DND-41 (cell line): Measurements from ENCODE around the gene ATXN1.

Experiments used
- ATAC-seq: fragments of 200-7000 bp; cut with Tn5 transposase; 3 replicates; pipeline ENCODE4 v1.9.1; 2021; ENCODE audit warnings: low read depth; ENCODE audit not compliant: insufficient read depth
- DNase-seq: peaks from one replicate; pipeline ENCODE4 v3.0.0-alpha.2; 2020
- H2AFZ ChIP-seq: 2 replicates; pipeline ENCODE4 v1.6.0; 2012; ENCODE audit warnings: low read depth, low read length
- H3K27ac ChIP-seq: 2 replicates; pipeline ENCODE4 v1.5.1; 2012; ENCODE audit warnings: low read length, inconsistent platforms
- H3K27me3 ChIP-seq: fragments of 200-600 bp; sonication (generic); 2 replicates; pipeline ENCODE4 v1.6.0; 2012; ENCODE audit warnings: low read length, mild to moderate bottlenecking, inconsistent platforms; ENCODE audit not compliant: insufficient read depth, poor library complexity
- H3K36me3 ChIP-seq: 2 replicates; pipeline ENCODE4 v1.5.1; 2012; ENCODE audit warnings: low read length, inconsistent platforms; ENCODE audit not compliant: insufficient read depth
- H3K4me1 ChIP-seq: 2 replicates; pipeline ENCODE4 v1.5.1; 2012; ENCODE audit warnings: mild to moderate bottlenecking, low read length; ENCODE audit not compliant: insufficient read depth
- H3K4me2 ChIP-seq: 2 replicates; pipeline ENCODE4 v1.6.0; 2012; ENCODE audit warnings: mild to moderate bottlenecking, moderate library complexity, low read length, inconsistent platforms; ENCODE audit not compliant: insufficient read depth
- H3K4me3 ChIP-seq, 2 experiments: fragments of 200-600 bp in 1 of 2; shearing (Covaris generic) in 1 of 2; 2 replicates each; pipeline ENCODE4 v1.5.1; 2012 to 2016; ENCODE audit warnings: inconsistent platforms in 2 of 2, low read length in 2 of 2, mild to moderate bottlenecking in 2 of 2, low read depth in 1 of 2, moderate library complexity in 1 of 2
- H3K79me2 ChIP-seq: 2 replicates; pipeline ENCODE4 v1.6.0; 2012; ENCODE audit warnings: low read length, inconsistent platforms; ENCODE audit not compliant: insufficient read depth
- H3K9ac ChIP-seq: 2 replicates; pipeline ENCODE4 v1.6.0; 2012; ENCODE audit warnings: low read depth, mild to moderate bottlenecking, inconsistent platforms, low read length, moderate library complexity
- H3K9me3 ChIP-seq: 2 replicates; pipeline ENCODE4 v1.5.1; 2012; ENCODE audit warnings: low read length, moderate library complexity, mild to moderate bottlenecking, inconsistent platforms; ENCODE audit not compliant: insufficient read depth, severe bottlenecking
- H4K20me1 ChIP-seq: 2 replicates; pipeline ENCODE4 v1.6.0; 2012; ENCODE audit warnings: low read length; ENCODE audit not compliant: insufficient read depth
- CTCF ChIP-seq: IDR thresholded peaks from 2 replicates; pipeline ENCODE4 v1.5.1; 2012; ENCODE audit warnings: borderline replicate concordance, low read length, moderate library complexity, mild to moderate bottlenecking; ENCODE audit not compliant: poor library complexity, severe bottlenecking; ENCODE audit errors: extremely low read depth
- EZH2 ChIP-seq: IDR thresholded peaks from 3 replicates; pipeline ENCODE4 v1.6.1; 2012; ENCODE audit warnings: borderline replicate concordance, low read depth, mild to moderate bottlenecking, moderate library complexity, low read length, inconsistent platforms; ENCODE audit not compliant: severe bottlenecking

The ATXN1 gene

DNA sequence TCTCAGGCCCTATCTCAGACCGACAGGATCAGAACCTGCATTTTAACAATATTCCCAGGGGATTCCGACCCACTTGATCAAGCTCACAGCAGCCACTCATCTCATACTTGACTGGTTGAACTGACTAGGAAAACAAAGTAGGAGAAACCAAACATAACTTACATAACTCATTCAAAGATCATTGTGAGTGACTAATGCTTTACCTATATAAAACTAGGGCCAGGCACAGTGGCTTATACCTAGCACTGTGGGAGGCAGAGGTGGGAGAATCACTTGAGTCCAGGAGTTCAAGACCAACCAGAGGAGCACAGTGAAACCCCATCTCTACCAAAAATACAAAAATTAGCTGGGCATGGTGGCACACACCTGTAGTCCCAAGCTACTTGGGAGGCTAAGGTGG is 251.0 kb downstream of the ATXN1 start:
- Histone ChIP-seq H3K9me3 (no peaks in the 10 kb centered on the region), H3K4me2 (no peak overlapping the region), H3K27ac (no peak overlapping the region), H3K36me3 (no peaks in the 10 kb centered on the region), H3K27me3 (no peaks in the 10 kb centered on the region), H3K79me2 (no peaks in the 10 kb centered on the region), H3K4me3 (no peak overlapping the region), H3K4me1 (peaks cover 10% of the 10 kb centered on the region; the same call in 1 of the 2 replicates), H3K9ac (no peak overlapping the region), H4K20me1 (no peaks in the 10 kb centered on the region), H2AFZ (no peak overlapping the region)
- no peak for TF ChIP-seq EZH2
- TF ChIP-seq CTCF = no peak
- DNase-seq (no peak), ATAC-seq (no peak)

GRCh38 chr6:16508959-16509358 is 252.3 kb downstream of the ATXN1 start:
- no peak for DNase-seq
- Histone ChIP-seq H3K79me2 (no peaks in the 10 kb centered on the region), H3K36me3 (no peaks in the 10 kb centered on the region), H3K4me1 (peaks cover 22% of the 10 kb centered on the region), H3K4me2 (no peak overlapping the region), H3K4me3 (no peak overlapping the region), H3K27ac (no peak overlapping the region), H3K27me3 (no peaks in the 10 kb centered on the region), H2AFZ (no peak overlapping the region), H3K9me3 (no peaks in the 10 kb centered on the region), H3K9ac (no peak overlapping the region), H4K20me1 (no peaks in the 10 kb centered on the region)
- no peak for TF ChIP-seq CTCF
- no peak for TF ChIP-seq EZH2
- no peak for ATAC-seq

DNA sequence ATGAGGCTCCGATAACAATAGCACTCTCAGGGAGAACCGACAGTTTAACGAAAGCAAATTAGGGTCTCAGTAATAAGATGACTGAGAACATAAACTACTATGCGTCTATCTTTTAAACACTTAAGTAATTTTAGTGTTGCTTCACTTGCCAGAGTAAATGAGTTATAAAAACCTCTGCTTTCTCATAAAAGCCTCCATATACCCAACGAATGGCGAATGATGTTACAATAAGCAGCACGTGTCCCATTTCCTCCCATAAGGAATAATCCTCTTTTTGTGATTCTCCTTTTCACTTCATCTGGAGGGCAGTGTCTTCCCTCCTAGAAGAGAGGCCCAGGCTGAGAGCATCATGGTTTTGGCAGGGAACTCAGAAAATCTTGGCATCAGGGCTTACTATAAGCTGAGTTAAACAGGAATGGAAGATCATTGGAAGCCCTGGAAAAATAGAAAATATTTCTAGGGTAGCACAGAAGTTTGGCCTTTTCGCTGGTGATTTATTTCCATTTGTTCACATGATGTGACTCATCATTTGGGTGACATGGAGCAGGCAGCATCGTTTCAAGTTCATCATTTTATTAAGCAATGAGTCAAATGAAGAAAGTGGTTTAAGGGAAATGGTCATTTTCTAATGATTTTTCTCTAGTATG is 255.4 kb downstream of the ATXN1 start:
- no peaks in the 10 kb centered on the region for H3K36me3 ChIP-seq
- no peak overlapping the region for H3K27ac ChIP-seq
- no peaks in the 10 kb centered on the region for H4K20me1 ChIP-seq
- ATAC-seq (no peak), DNase-seq (no peak)
- peaks cover 22% of the 10 kb centered on the region for H3K4me1 ChIP-seq
- H3K9me3 ChIP-seq = no peaks in the 10 kb centered on the region
- no peak overlapping the region for H2AFZ ChIP-seq
- H3K9ac ChIP-seq = no peak overlapping the region
- TF ChIP-seq CTCF (no peak), EZH2 (no peak)
- no peaks in the 10 kb centered on the region for H3K27me3 ChIP-seq
- no peaks in the 10 kb centered on the region for H3K79me2 ChIP-seq
- H3K4me3 ChIP-seq = no peak overlapping the region
- no peak overlapping the region for H3K4me2 ChIP-seq
